PC-3 (cell line): ENCODE measurements around the gene AGL.
"Not testable (repeated sequence)": the region's sequence is repeated elsewhere in the genome, so short reads cannot be mapped to it uniquely, and the experiment has no call there.

Experiments
- CTCF ChIP-seq: fragments of 300-600 bp; sonication (generic); conservative IDR thresholded peaks from 2 replicates; pipeline ENCODE4 v1.5.1; 2017; ENCODE audit warnings: antibody characterized with exemption, low read depth, mild to moderate bottlenecking, low read length
- EZH2phosphoT487 ChIP-seq: fragments of 300-600 bp; sonication (generic); IDR thresholded peaks from 2 replicates; pipeline ENCODE4 v1.6.1; 2018; ENCODE audit warnings: mild to moderate bottlenecking, antibody characterized with exemption, low read length, borderline replicate concordance

GRCh38 chr1:99972066-99972465, 121.9 kb downstream of the AGL start:
- not testable (repeated sequence) for TF ChIP-seq CTCF, EZH2phosphoT487
